HUES6 (cell line): ENCODE results near the gene IGFBP6.

Source experiments
- H3K27ac ChIP-seq: 2 replicates; pipeline ENCODE4 v1.7.0; 2013; ENCODE audit warnings: low read depth, mild to moderate bottlenecking, low read length, inconsistent platforms
- H3K27me3 ChIP-seq: 2 replicates; pipeline ENCODE4 v1.6.1; 2013; ENCODE audit warnings: low read length; ENCODE audit not compliant: control insufficient read depth, insufficient read depth
- H3K36me3 ChIP-seq: 2 replicates; pipeline ENCODE4 v1.6.1; 2013; ENCODE audit warnings: low read length; ENCODE audit not compliant: control insufficient read depth, insufficient read depth
- H3K4me1 ChIP-seq: 2 replicates; pipeline ENCODE4 v1.6.1; 2013; ENCODE audit warnings: low read length; ENCODE audit not compliant: control insufficient read depth, insufficient read depth
- H3K4me3 ChIP-seq: 2 replicates; pipeline ENCODE4 v1.5.1; 2013; ENCODE audit warnings: low read depth, low read length
- H3K9ac ChIP-seq: one replicate; pipeline ENCODE4 v1.6.1; 2013; ENCODE audit warnings: mild to moderate bottlenecking, low read length
- H3K9me3 ChIP-seq: 2 replicates; pipeline ENCODE4 v1.6.1; 2013; ENCODE audit warnings: low read depth, low read length; ENCODE audit not compliant: control insufficient read depth, insufficient read depth

IGFBP6 gene

GRCh38 chr12:53060721-53061276, 36.7 kb upstream of the IGFBP6 start:
- H3K9me3 ChIP-seq: no peaks in the 10 kb centered on the region
- H3K27me3 ChIP-seq: peaks cover 11% of the 10 kb centered on the region; the same call in 1 of the 2 replicates
- no peak overlapping the region for H3K4me3 ChIP-seq
- peaks cover 6% of the 10 kb centered on the region for H3K36me3 ChIP-seq
- H3K27ac ChIP-seq: no peak overlapping the region
- no peaks in the 10 kb centered on the region for H3K4me1 ChIP-seq
- no peak overlapping the region for H3K9ac ChIP-seq

DNA sequence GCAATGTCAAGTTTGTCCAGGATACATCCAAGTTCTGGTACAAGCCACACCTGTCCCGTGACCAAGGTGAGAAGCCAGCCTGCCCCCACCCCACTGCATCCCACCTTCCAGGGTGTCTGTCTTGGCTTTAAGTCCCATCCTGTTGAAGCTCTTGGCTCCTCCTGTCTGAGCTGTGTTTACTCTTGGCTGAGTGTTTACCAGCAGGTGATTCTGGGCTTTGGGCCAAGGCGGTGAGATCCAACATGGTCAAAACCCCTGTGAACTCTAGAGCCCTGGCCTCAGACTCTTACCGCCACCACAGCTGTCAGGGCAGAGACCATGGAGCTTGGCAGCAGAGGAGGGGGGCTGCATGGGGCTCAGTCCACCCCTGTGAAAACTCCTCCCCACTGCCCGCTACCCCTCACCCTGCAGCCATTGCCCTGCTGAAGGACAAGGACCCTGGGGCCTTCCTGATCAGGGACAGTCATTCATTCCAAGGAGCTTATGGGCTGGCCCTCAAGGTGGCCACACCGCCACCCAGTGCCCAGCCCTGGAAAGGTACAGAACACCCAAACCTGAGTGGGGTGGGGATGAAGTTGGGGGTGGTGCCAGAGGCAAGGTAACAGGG, 36.0 kb upstream of the IGFBP6 start:
- peaks cover 13% of the 10 kb centered on the region; the same call in 1 of the 2 replicates for H3K27me3 ChIP-seq
- H3K36me3 ChIP-seq: peaks cover 6% of the 10 kb centered on the region
- peaks cover 5% of the 10 kb centered on the region; the same call in 1 of the 2 replicates for H3K4me1 ChIP-seq
- H3K9ac ChIP-seq: no peak overlapping the region
- no peak overlapping the region for H3K27ac ChIP-seq
- H3K4me3 ChIP-seq: no peak overlapping the region
- no peaks in the 10 kb centered on the region for H3K9me3 ChIP-seq

GRCh38 chr12:53062011-53062961, 35.2 kb upstream of the IGFBP6 start:
- H3K36me3 ChIP-seq: peaks cover 6% of the 10 kb centered on the region
- H3K27ac ChIP-seq: no peak overlapping the region
- H3K9ac ChIP-seq: no peak overlapping the region
- H3K4me1 ChIP-seq: peaks cover 6% of the 10 kb centered on the region; the same call in 1 of the 2 replicates
- H3K27me3 ChIP-seq: peaks cover 13% of the 10 kb centered on the region; the same call in 1 of the 2 replicates
- no peak overlapping the region for H3K4me3 ChIP-seq
- no peaks in the 10 kb centered on the region for H3K9me3 ChIP-seq

DNA sequence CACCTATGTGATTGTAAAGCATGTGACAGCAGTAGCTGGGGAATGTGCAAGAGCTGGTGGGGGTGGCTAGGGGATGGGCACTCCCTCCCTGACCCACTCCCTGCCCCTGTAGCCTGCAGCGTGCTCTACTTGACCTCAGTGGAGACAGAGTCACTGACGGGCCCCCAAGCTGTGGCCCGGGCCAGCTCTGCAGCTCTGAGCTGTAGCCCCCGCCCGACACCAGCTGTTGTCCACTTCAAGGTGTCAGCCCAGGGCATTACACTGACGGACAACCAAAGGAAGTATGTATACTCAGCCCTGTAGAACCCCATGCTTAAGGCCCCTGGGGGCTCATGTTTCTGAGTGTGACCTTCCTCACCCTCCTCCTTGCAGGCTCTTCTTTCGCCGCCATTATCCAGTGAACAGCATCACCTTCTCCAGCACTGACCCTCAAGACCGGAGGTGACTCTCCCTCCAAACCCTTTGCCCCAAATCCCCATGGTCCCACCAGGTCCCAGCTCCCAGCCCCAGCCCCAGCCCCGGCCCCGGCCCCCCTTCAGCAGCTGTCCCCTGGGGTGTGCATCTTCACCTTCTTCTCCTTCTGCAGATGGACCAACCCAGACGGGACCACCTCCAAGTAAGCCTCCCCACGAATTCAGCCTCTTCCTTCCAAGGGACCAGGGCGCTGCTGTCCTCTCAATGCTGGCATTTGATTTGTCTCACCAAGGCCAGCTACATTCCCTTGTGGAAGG, 34.3 kb upstream of the IGFBP6 start:
- Histone ChIP-seq H3K27me3 (0 out of 2 replicates have a peak, but pooled peaks cover 8% of the 10 kb centered on the region), H3K9me3 (no peaks in the 10 kb centered on the region)

GRCh38 chr12:53063708-53064612, 33.5 kb upstream of the IGFBP6 start:
- no peak overlapping the region for H3K9ac ChIP-seq
- peaks cover 6% of the 10 kb centered on the region for H3K36me3 ChIP-seq
- peaks cover 11% of the 10 kb centered on the region; the same call in 1 of the 2 replicates for H3K4me1 ChIP-seq
- H3K27me3 ChIP-seq: 0 out of 2 replicates have a peak, but pooled peaks cover 6% of the 10 kb centered on the region
- H3K9me3 ChIP-seq: no peaks in the 10 kb centered on the region
- no peak overlapping the region for H3K27ac ChIP-seq
- H3K4me3 ChIP-seq: no peak overlapping the region

More for the DNA sequence above, 34.3 kb upstream of the IGFBP6 start:
- Histone ChIP-seq H3K9ac (no peak overlapping the region), H3K27ac (no peak overlapping the region), H3K4me1 (peaks cover 6% of the 10 kb centered on the region; the same call in 1 of the 2 replicates), H3K4me3 (no peak overlapping the region), H3K36me3 (peaks cover 6% of the 10 kb centered on the region)

GRCh38 chr12:53064613-53065436, 32.6 kb upstream of the IGFBP6 start:
- H3K36me3 ChIP-seq: peaks cover 6% of the 10 kb centered on the region
- no peaks in the 10 kb centered on the region for H3K9me3 ChIP-seq
- H3K27ac ChIP-seq: no peak overlapping the region
- H3K4me1 ChIP-seq: peaks cover 20% of the 10 kb centered on the region
- 0 out of 2 replicates have a peak, but pooled peaks cover 5% of the 10 kb centered on the region for H3K27me3 ChIP-seq
- no peak overlapping the region for H3K4me3 ChIP-seq
- H3K9ac ChIP-seq: no peak overlapping the region

- H3K9ac ChIP-seq: no peak overlapping the region
- peaks cover 27% of the 10 kb centered on the region for H3K4me1 ChIP-seq
- H3K27me3 ChIP-seq: 0 out of 2 replicates have a peak, but pooled peaks cover 2% of the 10 kb centered on the region
- no peak overlapping the region for H3K27ac ChIP-seq
- no peaks in the 10 kb centered on the region for H3K9me3 ChIP-seq
- H3K4me3 ChIP-seq: no peak overlapping the region
- H3K36me3 ChIP-seq: peaks cover 6% of the 10 kb centered on the region
These were observed 32.0 kb upstream of the IGFBP6 start for GRCh38 chr12:53065470-53065869.

DNA sequence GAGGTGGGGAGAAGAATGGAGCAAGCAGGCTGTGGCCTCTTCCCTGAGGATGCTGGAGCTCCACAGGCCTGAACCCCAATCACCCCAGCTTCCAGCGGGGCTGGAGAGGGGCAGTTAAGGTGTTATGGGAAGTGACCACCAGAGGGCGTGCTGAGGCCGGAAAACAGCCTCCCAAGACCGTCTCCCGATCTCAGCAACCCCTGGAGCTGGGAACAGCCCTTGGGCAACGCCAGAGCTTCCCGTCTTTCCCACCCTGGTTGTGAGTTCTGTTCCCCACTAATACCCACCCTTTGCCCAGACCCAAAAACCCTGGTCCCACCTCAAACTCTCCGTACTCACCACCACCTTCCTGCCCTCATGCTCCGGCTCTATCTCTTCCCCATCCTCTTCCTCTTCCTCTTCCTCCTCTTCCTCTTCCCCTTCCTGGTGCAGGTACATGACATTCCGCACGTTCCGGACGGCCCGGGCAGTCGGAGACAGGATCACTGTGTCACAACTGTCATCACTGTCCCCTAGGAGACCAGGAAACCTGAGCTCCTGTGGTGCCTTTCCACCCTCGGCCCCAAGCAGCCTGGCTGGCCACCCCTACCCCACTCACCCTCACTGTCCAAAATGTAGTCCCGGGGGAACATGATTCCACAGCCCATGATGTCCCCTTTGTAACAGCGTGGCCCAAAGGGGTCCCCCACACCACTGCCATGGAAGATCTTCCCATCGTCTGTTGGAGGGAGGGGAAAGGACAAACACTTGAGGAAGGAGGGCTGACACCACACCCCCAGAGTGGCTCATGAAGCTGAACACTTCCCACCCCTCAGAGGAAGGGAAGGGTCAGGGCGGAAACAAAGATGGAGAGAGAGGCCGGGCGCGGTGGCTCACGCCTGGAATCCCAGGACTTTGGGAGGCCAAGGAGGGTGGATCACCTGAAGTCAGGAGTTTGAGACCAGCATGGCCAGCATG, 31.2 kb upstream of the IGFBP6 start:
- H3K4me3 ChIP-seq: no peak overlapping the region
- H3K27me3 ChIP-seq: 0 out of 2 replicates have a peak, but pooled peaks cover 2% of the 10 kb centered on the region
- peaks cover 6% of the 10 kb centered on the region for H3K36me3 ChIP-seq
- H3K27ac ChIP-seq: no peak overlapping the region
- no peaks in the 10 kb centered on the region for H3K9me3 ChIP-seq
- H3K4me1 ChIP-seq: peaks cover 32% of the 10 kb centered on the region
- H3K9ac ChIP-seq: no peak overlapping the region
